ENCODE data around the gene CREG1.

The CREG1 gene

DNA sequence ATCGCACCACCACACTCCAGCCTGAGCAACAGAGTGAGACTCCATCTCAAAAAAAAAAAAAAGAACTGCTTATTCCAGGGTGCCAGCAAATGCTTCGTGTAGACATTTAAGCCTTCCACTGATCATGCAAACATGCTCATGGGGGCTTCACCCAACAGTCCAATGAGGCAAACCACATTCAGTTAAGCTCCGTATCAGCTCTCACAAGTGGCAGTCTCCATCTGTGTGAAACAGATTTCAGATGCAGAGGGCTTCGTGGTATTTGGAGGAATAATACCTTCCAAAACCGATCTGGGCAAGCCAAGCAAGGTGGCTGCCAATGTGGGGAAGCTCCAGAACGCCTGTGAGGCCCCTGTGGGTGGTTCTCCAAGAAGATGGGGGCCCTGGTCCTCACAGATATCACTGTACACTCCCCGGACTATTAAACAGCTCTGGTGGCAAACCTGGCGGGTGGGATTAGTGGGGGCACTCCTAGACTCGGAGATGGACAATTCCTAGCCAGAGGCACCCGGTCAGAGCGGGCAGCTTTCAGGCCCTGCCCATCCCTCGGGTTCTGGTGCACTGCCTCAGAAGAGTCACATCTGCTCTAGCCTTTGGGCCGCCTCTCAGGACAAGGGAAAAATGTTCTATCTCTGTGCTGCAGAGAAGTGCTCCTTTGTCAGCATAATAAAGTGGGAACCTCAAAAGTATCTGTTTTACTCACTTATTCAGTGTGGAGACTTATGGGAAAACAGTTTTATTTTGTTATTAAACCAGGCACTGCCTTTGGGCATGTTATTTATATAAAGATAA, 10.2 kb downstream of the CREG1 start:
- Histone ChIP-seq H2AFZ (ENCODE audit: low read depth) (peak overlapping the region; percentile 25; the same call in 1 of the 2 replicates), H3K27ac (peak overlapping the region; percentile 90), H3K27me3 (ENCODE audit: insufficient read depth, low read depth) (no peaks in the 10 kb centered on the region), H3K36me3 (ENCODE audit: insufficient read depth) (peaks cover 36% of the 10 kb centered on the region), H3K4me3 (IDR thresholded peaks at IDR 0.05; ENCODE audit: insufficient read depth, low read depth, low read length) (no peak overlapping the region), H3K79me2 (ENCODE audit: insufficient read depth, low read depth) (peaks cover 40% of the 10 kb centered on the region), H4K20me1 (ENCODE audit: insufficient read depth) (no peaks in the 10 kb centered on the region), H3K4me2 (peak overlapping the region; percentile 90), H3K9ac (peak overlapping the region; percentile 33; the same call in 1 of the 2 replicates), H3K4me1 (ENCODE audit: low read depth, poor library complexity, severe bottlenecking) (peaks cover 100% of the 10 kb centered on the region)
- TF ChIP-seq, protein P1, sequence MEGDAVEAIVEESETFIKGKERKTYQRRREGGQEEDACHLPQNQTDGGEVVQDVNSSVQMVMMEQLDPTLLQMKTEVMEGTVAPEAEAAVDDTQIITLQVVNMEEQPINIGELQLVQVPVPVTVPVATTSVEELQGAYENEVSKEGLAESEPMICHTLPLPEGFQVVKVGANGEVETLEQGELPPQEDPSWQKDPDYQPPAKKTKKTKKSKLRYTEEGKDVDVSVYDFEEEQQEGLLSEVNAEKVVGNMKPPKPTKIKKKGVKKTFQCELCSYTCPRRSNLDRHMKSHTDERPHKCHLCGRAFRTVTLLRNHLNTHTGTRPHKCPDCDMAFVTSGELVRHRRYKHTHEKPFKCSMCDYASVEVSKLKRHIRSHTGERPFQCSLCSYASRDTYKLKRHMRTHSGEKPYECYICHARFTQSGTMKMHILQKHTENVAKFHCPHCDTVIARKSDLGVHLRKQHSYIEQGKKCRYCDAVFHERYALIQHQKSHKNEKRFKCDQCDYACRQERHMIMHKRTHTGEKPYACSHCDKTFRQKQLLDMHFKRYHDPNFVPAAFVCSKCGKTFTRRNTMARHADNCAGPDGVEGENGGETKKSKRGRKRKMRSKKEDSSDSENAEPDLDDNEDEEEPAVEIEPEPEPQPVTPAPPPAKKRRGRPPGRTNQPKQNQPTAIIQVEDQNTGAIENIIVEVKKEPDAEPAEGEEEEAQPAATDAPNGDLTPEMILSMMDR (conservative IDR thresholded peaks at IDR 0.05; ENCODE audit: low read depth, low read length) = no peak

DNA sequence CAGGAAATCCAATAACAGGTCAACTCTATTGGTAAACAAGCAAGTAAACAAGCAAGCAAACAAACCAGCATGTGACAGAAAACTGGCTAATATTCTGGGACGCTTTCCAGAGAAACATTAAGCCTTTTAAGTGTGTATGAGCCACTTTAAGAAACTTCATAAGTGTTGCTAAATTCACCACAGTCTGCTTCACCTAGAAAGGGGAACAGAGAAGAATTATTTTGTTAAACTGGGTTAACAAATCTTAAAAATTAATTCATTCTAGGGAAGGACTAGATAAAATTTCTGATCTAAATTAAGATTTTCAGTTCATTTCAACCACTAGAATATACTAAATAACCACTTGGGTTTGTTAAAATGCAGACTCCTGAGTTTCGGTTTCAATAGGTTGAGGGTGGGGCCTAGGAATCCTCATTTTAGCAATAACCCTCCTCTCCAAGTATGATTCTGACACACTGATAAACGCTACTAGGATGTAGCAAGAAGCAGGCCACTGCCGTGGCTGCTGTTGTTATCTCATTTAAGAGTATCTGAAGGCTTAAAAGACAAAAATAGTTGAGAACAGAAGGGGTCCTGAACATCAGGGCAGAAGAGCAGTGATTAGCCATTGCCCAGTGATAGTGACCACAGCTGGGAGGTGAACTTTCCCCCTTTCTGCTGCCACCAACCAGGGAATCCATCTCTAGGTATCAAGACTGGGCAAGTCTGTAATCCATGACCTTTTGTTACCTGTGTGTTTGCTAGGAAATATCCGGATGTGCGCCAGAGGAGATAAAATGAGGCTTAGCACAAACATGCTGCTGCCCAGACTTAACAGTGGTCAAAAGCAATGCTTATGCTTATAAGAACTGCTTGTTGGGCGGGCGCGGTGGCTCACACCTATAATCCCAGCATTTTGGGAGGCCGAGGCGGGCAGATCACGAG, 11.2 kb downstream of the CREG1 start:
- H3K4me1 ChIP-seq (ENCODE audit: low read depth, poor library complexity, severe bottlenecking) = peaks cover 100% of the 10 kb centered on the region
- H3K4me3 ChIP-seq (IDR thresholded peaks at IDR 0.05; ENCODE audit: insufficient read depth, low read depth, low read length) = peak overlapping the region; percentile 79
- H3K4me2 ChIP-seq = peak overlapping the region; percentile 90
- TF ChIP-seq, protein P1 (conservative IDR thresholded peaks at IDR 0.05; ENCODE audit: low read depth, low read length) = peak; percentile 20; the same call in 1 of the 2 replicates
- no peak overlapping the region for H2AFZ ChIP-seq (ENCODE audit: low read depth)
- H3K27ac ChIP-seq = peak overlapping the region; percentile 90
- no peaks in the 10 kb centered on the region for H4K20me1 ChIP-seq (ENCODE audit: insufficient read depth)
- H3K79me2 ChIP-seq (ENCODE audit: insufficient read depth, low read depth) = peaks cover 30% of the 10 kb centered on the region
- no peaks in the 10 kb centered on the region for H3K27me3 ChIP-seq (ENCODE audit: insufficient read depth, low read depth)
- H3K36me3 ChIP-seq (ENCODE audit: insufficient read depth) = peaks cover 30% of the 10 kb centered on the region
- H3K9ac ChIP-seq = peak overlapping the region; percentile 33; the same call in 1 of the 2 replicates

DNA sequence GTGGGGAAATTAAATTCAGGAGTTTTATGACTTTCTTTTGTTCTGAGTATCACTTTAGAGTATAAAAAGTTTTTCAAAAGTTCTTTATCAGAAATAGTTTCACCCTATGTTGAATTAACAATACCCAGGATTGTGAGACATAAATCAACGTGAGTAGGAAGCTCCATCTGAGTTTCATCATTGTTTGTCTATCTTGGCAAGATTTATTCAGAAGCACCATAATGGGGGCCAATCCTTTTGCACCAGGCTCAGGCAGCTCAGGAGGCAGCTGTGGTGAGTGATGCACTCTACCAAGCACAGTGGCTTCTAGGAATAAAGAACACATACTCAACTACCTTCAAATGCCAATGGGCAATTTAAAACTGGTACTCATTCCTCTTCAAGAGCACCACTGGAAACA, 12.0 kb downstream of the CREG1 start:
- H3K9ac ChIP-seq = peak overlapping the region; percentile 33; the same call in 1 of the 2 replicates
- H2AFZ ChIP-seq (ENCODE audit: low read depth) = no peak overlapping the region
- H3K4me1 ChIP-seq (ENCODE audit: low read depth, poor library complexity, severe bottlenecking) = peaks cover 99% of the 10 kb centered on the region
- TF ChIP-seq, protein P1 (conservative IDR thresholded peaks at IDR 0.05; ENCODE audit: low read depth, low read length) = no peak
- H3K79me2 ChIP-seq (ENCODE audit: insufficient read depth, low read depth) = peaks cover 22% of the 10 kb centered on the region
- peaks cover 23% of the 10 kb centered on the region; the same call in 1 of the 2 replicates for H3K36me3 ChIP-seq (ENCODE audit: insufficient read depth)
- no peaks in the 10 kb centered on the region for H4K20me1 ChIP-seq (ENCODE audit: insufficient read depth)
- peak overlapping the region; percentile 79 for H3K4me3 ChIP-seq (IDR thresholded peaks at IDR 0.05; ENCODE audit: insufficient read depth, low read depth, low read length)
- H3K27me3 ChIP-seq (ENCODE audit: insufficient read depth, low read depth) = no peaks in the 10 kb centered on the region
- H3K4me2 ChIP-seq = peak overlapping the region; percentile 90
- peak overlapping the region; percentile 90 for H3K27ac ChIP-seq

DNA sequence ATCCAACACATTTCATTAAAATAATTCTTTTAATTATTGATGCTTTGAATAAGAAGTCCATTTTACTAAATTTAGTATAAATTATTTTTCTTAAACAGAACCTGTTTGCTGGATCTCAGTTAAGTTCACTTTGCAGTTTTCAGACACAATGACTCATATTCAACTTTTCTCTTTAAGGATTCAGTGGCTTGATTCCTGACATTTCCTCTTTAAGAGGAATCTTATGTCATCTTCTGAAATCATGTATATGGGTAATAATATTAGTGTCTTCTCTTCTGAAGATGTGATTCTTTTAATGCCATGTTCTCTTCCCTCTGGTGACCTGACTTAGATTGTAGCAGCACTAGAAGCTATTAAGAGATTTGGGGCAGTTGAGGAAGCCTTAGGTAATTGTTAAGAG, 12.6 kb downstream of the CREG1 start:
- H2AFZ ChIP-seq (ENCODE audit: low read depth) = no peak overlapping the region

More for the DNA sequence above, 12.6 kb downstream of the CREG1 start:
- Histone ChIP-seq H3K27ac (peak overlapping the region; percentile 90), H3K4me3 (IDR thresholded peaks at IDR 0.05; ENCODE audit: insufficient read depth, low read depth, low read length) (no peak overlapping the region), H3K36me3 (ENCODE audit: insufficient read depth) (peaks cover 21% of the 10 kb centered on the region; the same call in 1 of the 2 replicates), H4K20me1 (ENCODE audit: insufficient read depth) (no peaks in the 10 kb centered on the region), H3K9ac (peak overlapping the region; percentile 22; the same call in 1 of the 2 replicates), H3K79me2 (ENCODE audit: insufficient read depth, low read depth) (peaks cover 16% of the 10 kb centered on the region; the same call in 1 of the 2 replicates), H3K4me1 (ENCODE audit: low read depth, poor library complexity, severe bottlenecking) (peaks cover 93% of the 10 kb centered on the region), H3K4me2 (peak overlapping the region; percentile 90), H3K27me3 (ENCODE audit: insufficient read depth, low read depth) (no peaks in the 10 kb centered on the region)
- TF ChIP-seq, protein P1 (conservative IDR thresholded peaks at IDR 0.05; ENCODE audit: low read depth, low read length) = no peak
